K562 (cell line): ENCODE data around the gene PRSS56. TPM values are rescaled to one million over a fixed set of nuclear protein-coding genes. Genes with fewer than 3 reads are reported as not detected.

Experiments used
- ATAC-seq: fragments of 200-7000 bp; cut with Tn5 transposase; 3 replicates; pipeline ENCODE4 v1.9.1; 2020; ENCODE audit warnings: moderate library complexity
- BruUV-seq: library from RNA; stranded (reverse); fragments of 400-500 nt; replicated peaks from 2 replicates; lab custom pipeline; 2021; lab: Mats Ljungman, UMichigan
- CTCF ChIA-PET: fragments of 300-600 bp; formaldehyde crosslinking; extraction: SDS; loops from one replicate; lab custom pipeline; 2021; ENCODE audit warnings: low intra/inter-chr PET ratio; lab: Yijun Ruan, JAX
- POLR2A ChIA-PET: fragments of 300-600, 350-650 bp; sonication (Branson Sonifier 250); formaldehyde crosslinking; extraction: SDS; loops from one replicate; lab custom pipeline; 2021; ENCODE audit warnings: antibody characterized with exemption, inconsistent platforms; lab: Yijun Ruan, JAX
- DNase-seq, 4 experiments: peaks; one replicate each; pipeline versions ENCODE4 v3.0.0 to v3.0.0-alpha.2; 2011 to 2018; ENCODE audit warnings: low spot score in 3 of 4, mixed read lengths in 3 of 4; ENCODE audit errors: extremely low read depth in 1 of 4
- FAIRE-seq: peaks from 2 replicates; lab custom pipeline; 2011; peaks lifted over from hg19 to GRCh38; lab: Jason Lieb, UNC
- H2AFZ ChIP-seq: 2 replicates; pipeline ENCODE4 v1.6.0; 2011; ENCODE audit warnings: low read depth, low read length, control low read depth, inconsistent platforms
- H3K27ac ChIP-seq: fragments of 200-600 bp; 3 replicates; pipeline ENCODE4 v1.8.0; 2011; ENCODE audit warnings: low read depth, mild to moderate bottlenecking, control low read depth, inconsistent platforms, low read length, moderate library complexity, mixed read lengths; ENCODE audit errors: extremely low read depth
- H3K27me3 ChIP-seq, 2 experiments: fragments of 300-600 bp in 1 of 2; 2 replicates in 1 of 2; 3 replicates in 1 of 2; pipeline versions ENCODE4 v1.6.0 to v1.8.0; 2011; ENCODE audit warnings: inconsistent platforms in 2 of 2, low read length in 2 of 2, mild to moderate bottlenecking in 1 of 2, mixed read lengths in 1 of 2, moderate library complexity in 1 of 2; ENCODE audit not compliant: control insufficient read depth in 2 of 2, insufficient read depth in 2 of 2
- H3K36me3 ChIP-seq: fragments of 300-600 bp; 3 replicates; pipeline ENCODE4 v1.8.0; 2011; ENCODE audit warnings: mild to moderate bottlenecking, low read length, inconsistent platforms; ENCODE audit not compliant: control insufficient read depth, insufficient read depth
- H3K4me1 ChIP-seq, 2 experiments: fragments of 200-600 bp in 1 of 2; replicated peaks in 1 of 2; 2 replicates in 1 of 2; 3 replicates in 1 of 2; pipeline versions ENCODE4 v1.5.1 to v1.8.0; 2011; ENCODE audit warnings: inconsistent platforms in 2 of 2, low read length in 2 of 2, mild to moderate bottlenecking in 1 of 2, mixed read lengths in 1 of 2, moderate library complexity in 1 of 2; ENCODE audit not compliant: control insufficient read depth in 2 of 2, insufficient read depth in 2 of 2
- H3K4me2 ChIP-seq: 2 replicates; pipeline ENCODE4 v1.6.1; 2011; ENCODE audit warnings: low read length, control low read depth, inconsistent platforms, mixed read lengths; ENCODE audit not compliant: insufficient read depth
- H3K4me3 ChIP-seq: fragments of 200-600 bp; sonication (generic), shearing (Covaris generic); 2 replicates; pipeline ENCODE4 v1.5.1; 2016; ENCODE audit warnings: control low read depth, inconsistent platforms
- H3K79me2 ChIP-seq: fragments of 200-600 bp; 3 replicates; pipeline ENCODE4 v1.8.0; 2011; ENCODE audit warnings: low read length, inconsistent platforms; ENCODE audit not compliant: control insufficient read depth, insufficient read depth
- H3K9ac ChIP-seq, 2 experiments: 2 replicates each; pipeline versions ENCODE4 v1.6.0 to v1.6.1; 2011; ENCODE audit warnings: low read depth in 2 of 2, low read length in 2 of 2, control low read depth in 1 of 2, inconsistent platforms in 1 of 2, mild to moderate bottlenecking in 1 of 2, mixed read lengths in 1 of 2; ENCODE audit not compliant: insufficient read depth in 1 of 2
- H3K9me1 ChIP-seq: one replicate; pipeline ENCODE4 v1.6.0; 2011; ENCODE audit warnings: inconsistent platforms, mild to moderate bottlenecking, low read length, moderate library complexity; ENCODE audit not compliant: control insufficient read depth, insufficient read depth
- H3K9me3 ChIP-seq: replicated peaks from 2 replicates; pipeline ENCODE4 v1.5.1; 2011; ENCODE audit warnings: low read depth, low read length, inconsistent platforms; ENCODE audit not compliant: control insufficient read depth, insufficient read depth
- H4K20me1 ChIP-seq: replicated peaks from 2 replicates; pipeline ENCODE4 v1.6.1; 2011; ENCODE audit warnings: low read length, inconsistent platforms, mixed read lengths; ENCODE audit not compliant: control insufficient read depth, insufficient read depth
- E2F8 ChIP-seq: fragments of 450-650 bp; IDR thresholded peaks from 2 replicates; pipeline ENCODE4 v1.7.1; 2018; ENCODE audit warnings: mild to moderate bottlenecking, low read depth; ENCODE audit not compliant: partially characterized antibody
- ERF ChIP-seq: fragments of 450-650 bp; formaldehyde crosslinking; IDR thresholded peaks from 2 replicates; pipeline ENCODE4 v1.4.0; 2020; ENCODE audit warnings: mild to moderate bottlenecking, mixed read lengths
- EWSR1 ChIP-seq: fragments of 450-650 bp; IDR thresholded peaks from 2 replicates; pipeline ENCODE4 v1.6.1; 2018; ENCODE audit warnings: borderline replicate concordance, mild to moderate bottlenecking, low read depth, moderate library complexity; ENCODE audit not compliant: partially characterized antibody
- FOXM1 ChIP-seq, 2 experiments: fragments of 450-650 bp in 1 of 2; sonication (generic) in 1 of 2; formaldehyde crosslinking in 1 of 2; IDR thresholded peaks; 2 replicates each; pipeline versions ENCODE4 v1.6.1 to v1.9.0; 2017 to 2022; ENCODE audit warnings: low read depth in 2 of 2, mild to moderate bottlenecking in 2 of 2, missing genetic modification reagents in 1 of 2, moderate library complexity in 1 of 2
- HES1 ChIP-seq: fragments of 450-650 bp; IDR thresholded peaks from 2 replicates; pipeline ENCODE4 v1.6.1; 2016; ENCODE audit warnings: low read depth, mild to moderate bottlenecking, moderate library complexity
- MIER1 ChIP-seq: fragments of 450-650 bp; IDR thresholded peaks from 2 replicates; pipeline ENCODE4 v1.6.1; 2016; ENCODE audit warnings: antibody characterized with exemption, mild to moderate bottlenecking, low read depth
- PBX2 ChIP-seq, 2 experiments: IDR thresholded peaks in 1 of 2; conservative IDR thresholded peaks in 1 of 2; 2 replicates each; pipeline ENCODE4 v1.6.1; 2016; ENCODE audit warnings: low read depth in 2 of 2, mild to moderate bottlenecking in 1 of 2, missing compliant biosample characterization in 1 of 2, missing genetic modification characterization in 1 of 2, moderate library complexity in 1 of 2
- SNIP1 ChIP-seq: fragments of 450-650 bp; IDR thresholded peaks from 2 replicates; pipeline ENCODE4 v1.7.1; 2017; ENCODE audit warnings: low read depth, mild to moderate bottlenecking
- TEAD4 ChIP-seq, 2 experiments: sonication (generic) in 1 of 2; formaldehyde crosslinking in 1 of 2; IDR thresholded peaks; 2 replicates each; pipeline versions ENCODE4 v1.6.1 to v1.8.0; 2012 to 2022; ENCODE audit warnings: borderline replicate concordance in 1 of 2, inconsistent platforms in 1 of 2, low read length in 1 of 2, mild to moderate bottlenecking in 1 of 2, missing genetic modification reagents in 1 of 2
- TGIF2 ChIP-seq: sonication (generic); formaldehyde crosslinking; IDR thresholded peaks from 2 replicates; pipeline ENCODE4 v1.8.1; 2022; ENCODE audit warnings: mild to moderate bottlenecking, missing genetic modification reagents, moderate library complexity
- TSC22D4 ChIP-seq: fragments of 450-650 bp; IDR thresholded peaks from 2 replicates; pipeline ENCODE4 v1.6.1; 2016; ENCODE audit warnings: missing genetic modification characterization, missing biosample characterization, control low read depth
- ZFP1 ChIP-seq: fragments of 450-650 bp; formaldehyde crosslinking; IDR thresholded peaks from 2 replicates; pipeline ENCODE4 v1.4.0; 2020; ENCODE audit warnings: mild to moderate bottlenecking, mixed read lengths
- ZNF274 ChIP-seq: IDR thresholded peaks from 2 replicates; pipeline ENCODE4 v1.6.1; 2011; ENCODE audit warnings: low read depth, mild to moderate bottlenecking, low read length, moderate library complexity, borderline replicate concordance
- ZNF511 ChIP-seq: sonication (generic); formaldehyde crosslinking; IDR thresholded peaks from 2 replicates; pipeline ENCODE4 v1.8.0; 2022; ENCODE audit warnings: mild to moderate bottlenecking, missing genetic modification reagents
- WGBS: fragments of 100-300 bp; shearing (Covaris generic); methylation state at CpG from one replicate; pipeline ENCODE4 v1.1.6; 2016; ENCODE audit warnings: low coverage, mixed read lengths; ENCODE audit not compliant: insufficient coverage; ENCODE audit errors: missing lambda C conversion rate; 5-methylcytosine and 5-hydroxymethylcytosine counted together
- in situ Hi-C: fragments of 300-500 bp; cut with MboI; formaldehyde crosslinking; loops from 4 replicates; pipeline ENCODE4 v1.15.0; 2018; ENCODE audit warnings: inconsistent platforms, mixed read lengths
- intact Hi-C: fragments of 100-400 bp; cut with micrococcal nuclease; formaldehyde crosslinking; loops from 2 replicates; pipeline ENCODE4 v1.14.2; 2022
- polyA plus RNA-seq, 8 experiments: library from polyadenylated mRNA; depleted of rRNA in 4 of 8; stranded (reverse) in 5 of 8; unstranded in 3 of 8; fragments of >200 nt; fragmentation: Nextera tagmentation in 2 of 8; fragmentation: Illumina TruSeq in 1 of 8; extraction: Ambion mirVana in 2 of 8; extraction: Trizol in 1 of 8; gene quantifications; 2 replicates each; pipeline versions ENCODE4 v1.2.1 to v1.2.3, GENCODE V29; 2011 to 2014; ENCODE audit warnings: inconsistent platforms in 1 of 8, missing spikeins in 1 of 8
- total RNA-seq, 7 experiments: library from RNA; depleted of rRNA in 6 of 7; stranded (reverse); fragments of >200 nt in 6 of 7; fragmentation: Illumina TruSeq in 2 of 7; extraction: Trizol in 2 of 7; gene quantifications; 2 replicates each; pipeline versions ENCODE4 v1.2.1 to v1.2.3, GENCODE V29; 2011 to 2021; ENCODE audit warnings: low replicate concordance in 1 of 7

Gene PRSS56
- total and polyA plus RNA-seq, 9 of the 15 experiments (the other 6 are each of a cell fraction or from before 2014, with no cell fraction given), result not detected

DNA sequence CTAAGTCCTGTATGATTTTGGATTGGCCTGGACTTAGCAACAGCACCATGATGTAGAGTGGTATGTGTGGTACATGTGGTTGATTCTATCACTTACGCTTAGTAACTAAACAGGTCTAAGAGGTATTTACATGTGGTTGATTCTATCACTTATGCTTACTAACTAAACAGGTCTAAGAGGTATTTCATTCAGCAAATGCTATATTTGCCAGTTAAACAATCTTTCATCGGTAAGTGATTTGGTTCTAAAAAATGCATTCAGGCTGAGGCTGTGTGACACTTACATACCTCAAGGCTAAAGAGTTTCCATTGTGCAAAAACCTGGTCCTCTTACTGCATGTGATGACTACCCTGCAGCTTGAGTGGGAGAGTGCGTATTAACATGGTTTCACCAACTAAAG lies 43.4 kb downstream of the PRSS56 start:
- WGBS, result 67% methylated on average over 3 of the region's 3 CpGs
- POLR2A ChIA-PET, result interaction anchor here (1.2 to 1.7 kb wide), 2 partner anchors 9 to 12 kb away, joined by 3 to 6 read pairs; no protein-coding TSS in a partner anchor
- no peak for TF ChIP-seq SNIP1
- TF ChIP-seq TSC22D4 (tag), result no peak
- no peak for TF ChIP-seq ZNF511 (CRISPR knock-in tag)
- no peak for TF ChIP-seq ZNF274
- no peak for TF ChIP-seq FOXM1 (IDR thresholded peaks at IDR 0.05; ENCODE audit: low read depth)
- TF ChIP-seq FOXM1 (CRISPR knock-in tag; IDR thresholded peaks at IDR 0.05; ENCODE audit: low read depth), result no peak
- TF ChIP-seq PBX2 (CRISPR knock-in tag; IDR thresholded peaks at IDR 0.05; ENCODE audit: low read depth), result no peak
- TF ChIP-seq PBX2 (tag; conservative IDR thresholded peaks at IDR 0.05; ENCODE audit: low read depth), result no peak
- TF ChIP-seq TEAD4 (IDR thresholded peaks at IDR 0.05; ENCODE audit: low read length), result no peak
- no peak for TF ChIP-seq TEAD4 (CRISPR knock-in tag; IDR thresholded peaks at IDR 0.05; ENCODE audit: borderline replicate concordance)
- TF ChIP-seq TGIF2 (CRISPR knock-in tag), result no peak
- TF ChIP-seq MIER1, result no peak
- no peak for TF ChIP-seq EWSR1
- TF ChIP-seq ZFP1 (CRISPR knock-in tag), result no peak
- TF ChIP-seq HES1, result no peak
- no peak for TF ChIP-seq E2F8
- TF ChIP-seq ERF (CRISPR knock-in tag), result no peak

More for the DNA sequence above, 43.4 kb downstream of the PRSS56 start:
- no peak for FAIRE-seq
- Histone ChIP-seq H3K4me1 (no peaks in the 10 kb centered on the region), H3K4me3 (no peak overlapping the region), H3K27me3 (no peaks in the 10 kb centered on the region), H3K9me1 (no peaks in the 10 kb centered on the region), H3K4me2 (no peak overlapping the region), H4K20me1 (no peaks in the 10 kb centered on the region), H3K9ac (no peak overlapping the region), H3K79me2 (no peaks in the 10 kb centered on the region), H3K9me3 (no peaks in the 10 kb centered on the region), H3K36me3 (peaks cover 65% of the 10 kb centered on the region; the same call in 2 of the 3 replicates), H2AFZ (no peak overlapping the region), H3K27ac (no peak overlapping the region)
- in situ Hi-C loops (no loop called here), intact Hi-C loops (no loop called here)
- DNase-seq, result no peak
- no peak for ATAC-seq
- CTCF ChIA-PET, result no interaction called here
- no TSS peak for BruUV-seq
